GM23338 (cell line): Measurements from ENCODE around the gene JARID2. TPM values are rescaled to one million over a fixed set of nuclear protein-coding genes. Genes with fewer than 3 reads are reported as not detected.

Experiments
- ATAC-seq: fragments of 200-7000 bp; cut with Tn5 transposase; 3 replicates; pipeline ENCODE4 v1.9.1; 2020
- DNase-seq: peaks from one replicate; pipeline ENCODE4 v3.0.0-alpha.2; 2015; ENCODE audit warnings: low spot score
- H2AFZ ChIP-seq: fragments of 200-600 bp; sonication (generic); 2 replicates; pipeline ENCODE4 v1.8.0; 2016; ENCODE audit warnings: antibody characterized with exemption, mild to moderate bottlenecking, moderate library complexity
- H3F3A ChIP-seq: fragments of 200-600 bp; sonication (generic); replicated peaks from 2 replicates; pipeline ENCODE4 v1.8.0; 2017; ENCODE audit warnings: antibody characterized with exemption, mixed run types, low read depth
- H3K27ac ChIP-seq: fragments of 200-600 bp; sonication (generic); 2 replicates; pipeline ENCODE4 v1.6.1; 2016; ENCODE audit warnings: low read depth
- H3K27me3 ChIP-seq: fragments of 200-600 bp; sonication (generic); 2 replicates; pipeline ENCODE4 v1.8.0; 2016; ENCODE audit warnings: mild to moderate bottlenecking, mixed run types, moderate library complexity; ENCODE audit not compliant: insufficient read depth
- H3K36me3 ChIP-seq: fragments of 200-600 bp; sonication (generic); 2 replicates; pipeline ENCODE4 v1.8.0; 2016; ENCODE audit warnings: mild to moderate bottlenecking; ENCODE audit not compliant: insufficient read depth
- H3K4me1 ChIP-seq: fragments of 200-600 bp; sonication (generic); 2 replicates; pipeline ENCODE4 v1.8.0; 2016; ENCODE audit warnings: mild to moderate bottlenecking, moderate library complexity; ENCODE audit not compliant: insufficient read depth
- H3K4me2 ChIP-seq: fragments of 200-600 bp; sonication (generic); 2 replicates; pipeline ENCODE4 v1.7.1; 2017; ENCODE audit warnings: mixed run types
- H3K4me3 ChIP-seq: fragments of 200-600 bp; sonication (generic); 2 replicates; pipeline ENCODE4 v1.6.1; 2016; ENCODE audit warnings: mixed run types
- H3K79me2 ChIP-seq: fragments of 200-600 bp; sonication (generic); replicated peaks from 2 replicates; pipeline ENCODE4 v1.8.0; 2017; ENCODE audit warnings: mild to moderate bottlenecking; ENCODE audit not compliant: insufficient read depth
- H3K9me2 ChIP-seq: fragments of 200-600 bp; sonication (generic); 2 replicates; pipeline ENCODE4 v1.8.0; 2017; ENCODE audit not compliant: insufficient read depth
- H4K20me1 ChIP-seq: fragments of 200-600 bp; sonication (generic); replicated peaks from 2 replicates; pipeline ENCODE4 v1.8.0; 2017; ENCODE audit warnings: mild to moderate bottlenecking; ENCODE audit not compliant: insufficient read depth
- H3K27ac Mint-ChIP-seq: 2 replicates; pipeline ENCODE4 v1.8.0; 2020; ENCODE audit warnings: inconsistent platforms, mild to moderate bottlenecking, moderate library complexity, mixed read lengths
- H3K27me3 Mint-ChIP-seq: 3 replicates; pipeline ENCODE4 v1.8.0; 2022; ENCODE audit warnings: low read depth, mild to moderate bottlenecking, moderate library complexity, mixed read lengths, inconsistent platforms; ENCODE audit not compliant: insufficient read depth, poor library complexity
- H3K36me3 Mint-ChIP-seq: 3 replicates; pipeline ENCODE4 v1.8.0; 2021; ENCODE audit warnings: low read depth, mild to moderate bottlenecking, inconsistent platforms, moderate library complexity, mixed read lengths
- H3K4me1 Mint-ChIP-seq: 3 replicates; pipeline ENCODE4 v1.8.0; 2020; ENCODE audit warnings: mild to moderate bottlenecking, inconsistent platforms, mixed read lengths
- H3K4me3 Mint-ChIP-seq: 3 replicates; pipeline ENCODE4 v1.8.0; 2021; ENCODE audit warnings: moderate library complexity, mild to moderate bottlenecking, inconsistent platforms, mixed read lengths
- H3K9me3 Mint-ChIP-seq: 3 replicates; pipeline ENCODE4 v1.8.0; 2020; ENCODE audit warnings: moderate library complexity, mild to moderate bottlenecking, inconsistent platforms, mixed read lengths
- JUNB ChIP-seq: IDR thresholded peaks from one replicate; pipeline ENCODE4 v1.6.1; 2016; ENCODE audit warnings: antibody characterized with exemption; ENCODE audit not compliant: unreplicated experiment
- NANOG ChIP-seq: IDR thresholded peaks from 2 replicates; pipeline ENCODE4 v1.6.1; 2016; ENCODE audit warnings: antibody characterized with exemption, borderline replicate concordance
- POLR2AphosphoS5 ChIP-seq: IDR thresholded peaks from 2 replicates; pipeline ENCODE4 v1.6.1; 2016; ENCODE audit warnings: antibody characterized with exemption, low read depth
- ZNF114 ChIP-seq: fragments of 250-450 bp; sonication (Bioruptor Pico); IDR thresholded peaks from 2 replicates; pipeline ENCODE4 v1.5.0; 2020; ENCODE audit warnings: mild to moderate bottlenecking, moderate library complexity
- ZNF331 ChIP-seq: fragments of 250-450 bp; sonication (Bioruptor Pico); IDR thresholded peaks from 2 replicates; pipeline ENCODE4 v1.5.0; 2020; ENCODE audit warnings: low read depth, mild to moderate bottlenecking, moderate library complexity
- polyA plus RNA-seq: library from polyadenylated mRNA; unstranded; fragments of >200 nt; fragmentation: Nextera tagmentation; extraction: Ambion mirVana; gene quantifications from 2 replicates; pipeline ENCODE4 v1.2.1, GENCODE V29; 2016
- total RNA-seq: library from RNA; depleted of rRNA; stranded (reverse); fragments of >200 nt; shearing (Covaris generic); gene quantifications from 2 replicates; pipeline ENCODE4 v1.2.3, GENCODE V29; 2014
- TF ChIP-seq, protein P1 (sequence below), 2 experiments: fragments of 200-600 bp in 1 of 2; sonication (generic) in 1 of 2; conservative IDR thresholded peaks; 2 replicates each; pipeline versions ENCODE4 v1.5.1 to v1.6.1; 2016 to 2017; ENCODE audit warnings: antibody characterized with exemption in 2 of 2, low read depth in 2 of 2, mild to moderate bottlenecking in 2 of 2, moderate library complexity in 1 of 2
- TF ChIP-seq, protein P2 (sequence below): IDR thresholded peaks from one replicate; pipeline ENCODE4 v1.6.1; 2018; ENCODE audit warnings: antibody characterized with exemption; ENCODE audit not compliant: unreplicated experiment
- TF ChIP-seq, protein P3 (sequence below): IDR thresholded peaks from 2 replicates; pipeline ENCODE4 v1.6.1; 2016; ENCODE audit warnings: antibody characterized with exemption

Gene JARID2
- total and polyA plus RNA-seq, 2 experiments from 2014 or later = 92.8 to 196 TPM

DNA sequence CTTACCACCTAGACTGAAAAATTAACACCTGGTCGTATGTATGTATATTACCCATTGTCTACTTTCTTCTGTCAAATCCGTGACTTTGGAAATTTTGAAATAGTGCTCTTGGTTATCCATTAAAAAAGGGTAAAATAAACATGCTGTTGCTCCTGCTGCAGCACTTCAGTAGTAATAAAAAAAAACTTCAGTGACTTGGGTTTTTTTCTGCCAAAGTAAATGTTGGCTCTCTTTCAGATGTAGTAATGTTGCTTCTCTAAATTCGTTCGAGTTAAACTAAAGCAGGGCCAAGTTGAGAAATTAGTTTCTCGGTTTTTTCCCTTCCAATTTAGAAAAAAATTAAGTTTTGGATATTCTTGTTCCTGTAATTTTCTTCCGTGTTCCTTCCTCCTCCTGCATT, 34.2 kb downstream of the JARID2 start (continued):
- TF ChIP-seq JUNB (no peak), POLR2AphosphoS5 (no peak), ZNF114 (CRISPR knock-in tag) (no peak), NANOG (no peak)
- TF ChIP-seq, protein P1, sequence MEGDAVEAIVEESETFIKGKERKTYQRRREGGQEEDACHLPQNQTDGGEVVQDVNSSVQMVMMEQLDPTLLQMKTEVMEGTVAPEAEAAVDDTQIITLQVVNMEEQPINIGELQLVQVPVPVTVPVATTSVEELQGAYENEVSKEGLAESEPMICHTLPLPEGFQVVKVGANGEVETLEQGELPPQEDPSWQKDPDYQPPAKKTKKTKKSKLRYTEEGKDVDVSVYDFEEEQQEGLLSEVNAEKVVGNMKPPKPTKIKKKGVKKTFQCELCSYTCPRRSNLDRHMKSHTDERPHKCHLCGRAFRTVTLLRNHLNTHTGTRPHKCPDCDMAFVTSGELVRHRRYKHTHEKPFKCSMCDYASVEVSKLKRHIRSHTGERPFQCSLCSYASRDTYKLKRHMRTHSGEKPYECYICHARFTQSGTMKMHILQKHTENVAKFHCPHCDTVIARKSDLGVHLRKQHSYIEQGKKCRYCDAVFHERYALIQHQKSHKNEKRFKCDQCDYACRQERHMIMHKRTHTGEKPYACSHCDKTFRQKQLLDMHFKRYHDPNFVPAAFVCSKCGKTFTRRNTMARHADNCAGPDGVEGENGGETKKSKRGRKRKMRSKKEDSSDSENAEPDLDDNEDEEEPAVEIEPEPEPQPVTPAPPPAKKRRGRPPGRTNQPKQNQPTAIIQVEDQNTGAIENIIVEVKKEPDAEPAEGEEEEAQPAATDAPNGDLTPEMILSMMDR (conservative IDR thresholded peaks at IDR 0.05; ENCODE audit: low read depth in 2 of 2) = no peak
- TF ChIP-seq, protein P2, sequence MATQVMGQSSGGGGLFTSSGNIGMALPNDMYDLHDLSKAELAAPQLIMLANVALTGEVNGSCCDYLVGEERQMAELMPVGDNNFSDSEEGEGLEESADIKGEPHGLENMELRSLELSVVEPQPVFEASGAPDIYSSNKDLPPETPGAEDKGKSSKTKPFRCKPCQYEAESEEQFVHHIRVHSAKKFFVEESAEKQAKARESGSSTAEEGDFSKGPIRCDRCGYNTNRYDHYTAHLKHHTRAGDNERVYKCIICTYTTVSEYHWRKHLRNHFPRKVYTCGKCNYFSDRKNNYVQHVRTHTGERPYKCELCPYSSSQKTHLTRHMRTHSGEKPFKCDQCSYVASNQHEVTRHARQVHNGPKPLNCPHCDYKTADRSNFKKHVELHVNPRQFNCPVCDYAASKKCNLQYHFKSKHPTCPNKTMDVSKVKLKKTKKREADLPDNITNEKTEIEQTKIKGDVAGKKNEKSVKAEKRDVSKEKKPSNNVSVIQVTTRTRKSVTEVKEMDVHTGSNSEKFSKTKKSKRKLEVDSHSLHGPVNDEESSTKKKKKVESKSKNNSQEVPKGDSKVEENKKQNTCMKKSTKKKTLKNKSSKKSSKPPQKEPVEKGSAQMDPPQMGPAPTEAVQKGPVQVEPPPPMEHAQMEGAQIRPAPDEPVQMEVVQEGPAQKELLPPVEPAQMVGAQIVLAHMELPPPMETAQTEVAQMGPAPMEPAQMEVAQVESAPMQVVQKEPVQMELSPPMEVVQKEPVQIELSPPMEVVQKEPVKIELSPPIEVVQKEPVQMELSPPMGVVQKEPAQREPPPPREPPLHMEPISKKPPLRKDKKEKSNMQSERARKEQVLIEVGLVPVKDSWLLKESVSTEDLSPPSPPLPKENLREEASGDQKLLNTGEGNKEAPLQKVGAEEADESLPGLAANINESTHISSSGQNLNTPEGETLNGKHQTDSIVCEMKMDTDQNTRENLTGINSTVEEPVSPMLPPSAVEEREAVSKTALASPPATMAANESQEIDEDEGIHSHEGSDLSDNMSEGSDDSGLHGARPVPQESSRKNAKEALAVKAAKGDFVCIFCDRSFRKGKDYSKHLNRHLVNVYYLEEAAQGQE = no peak

DNA sequence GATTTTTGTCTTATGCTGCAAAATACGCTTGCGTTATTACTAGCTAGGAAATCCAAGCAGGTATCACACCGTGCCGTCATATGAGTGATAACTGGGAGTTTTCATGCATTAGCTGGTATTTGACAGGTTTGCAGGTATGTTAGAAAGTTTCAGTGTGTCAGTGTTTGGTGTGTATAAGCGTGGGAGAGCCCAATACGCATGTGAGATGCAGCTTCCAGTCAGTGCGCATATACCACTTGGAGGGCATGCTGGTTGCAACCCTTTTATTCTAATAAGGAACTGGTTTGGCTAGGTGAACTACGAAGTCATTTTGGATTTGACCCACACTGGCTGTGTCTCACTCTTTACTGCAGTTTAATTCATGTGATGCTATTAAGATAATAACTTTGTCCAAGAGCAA, 35.1 kb downstream of the JARID2 start:
- Histone ChIP-seq H3K4me3 (no peak overlapping the region), H3K36me3 (no peaks in the 10 kb centered on the region), H3K4me2 (peak overlapping the region; percentile 17), H3K9me2 (no peaks in the 10 kb centered on the region), H4K20me1 (peaks cover 92% of the 10 kb centered on the region), H3K79me2 (peaks cover 100% of the 10 kb centered on the region), H3K27ac (peak overlapping the region; percentile 48; the same call in 1 of the 2 replicates), H3F3A (peaks cover 20% of the 10 kb centered on the region), H2AFZ (no peak overlapping the region), H3K4me1 (peaks cover 97% of the 10 kb centered on the region), H3K27me3 (no peaks in the 10 kb centered on the region)
- no peaks in the 10 kb centered on the region; the same call in 2 of the 3 replicates for H3K9me3 Mint-ChIP-seq
- peaks cover 26% of the 10 kb centered on the region for H3K36me3 Mint-ChIP-seq
- DNase-seq (no peak), ATAC-seq (no peak)
- peaks cover 78% of the 10 kb centered on the region for H3K4me1 Mint-ChIP-seq
- 0 out of 2 replicates have a peak, but pooled peaks have one; percentile 5 for TF ChIP-seq POLR2AphosphoS5
- TF ChIP-seq ZNF331 (CRISPR knock-in tag) = no peak
- TF ChIP-seq, protein P3, sequence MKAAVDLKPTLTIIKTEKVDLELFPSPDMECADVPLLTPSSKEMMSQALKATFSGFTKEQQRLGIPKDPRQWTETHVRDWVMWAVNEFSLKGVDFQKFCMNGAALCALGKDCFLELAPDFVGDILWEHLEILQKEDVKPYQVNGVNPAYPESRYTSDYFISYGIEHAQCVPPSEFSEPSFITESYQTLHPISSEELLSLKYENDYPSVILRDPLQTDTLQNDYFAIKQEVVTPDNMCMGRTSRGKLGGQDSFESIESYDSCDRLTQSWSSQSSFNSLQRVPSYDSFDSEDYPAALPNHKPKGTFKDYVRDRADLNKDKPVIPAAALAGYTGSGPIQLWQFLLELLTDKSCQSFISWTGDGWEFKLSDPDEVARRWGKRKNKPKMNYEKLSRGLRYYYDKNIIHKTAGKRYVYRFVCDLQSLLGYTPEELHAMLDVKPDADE = no peak
- no peak overlapping the region for H3K4me3 Mint-ChIP-seq
- H3K27me3 Mint-ChIP-seq = peaks cover 30% of the 10 kb centered on the region
- no peak overlapping the region; the same call in 1 of the 2 replicates for H3K27ac Mint-ChIP-seq
